KMS-11 (cell line): ENCODE data around the gene RALGAPA1.

Experiments used
- H2AFZ ChIP-seq: fragments of 200-600 bp; sonication (generic); 2 replicates; pipeline ENCODE4 v1.6.1; 2016; ENCODE audit warnings: antibody characterized with exemption, mixed run types, low read depth
- H3K27ac ChIP-seq: fragments of 200-600 bp; sonication (generic); 2 replicates; pipeline ENCODE4 v1.6.1; 2016; ENCODE audit warnings: mild to moderate bottlenecking, mixed run types
- H3K27me3 ChIP-seq: fragments of 200-600 bp; sonication (generic); 2 replicates; pipeline ENCODE4 v1.6.1; 2017; ENCODE audit warnings: mild to moderate bottlenecking, low read depth, mixed run types, moderate library complexity; ENCODE audit not compliant: insufficient read depth
- H3K36me3 ChIP-seq: fragments of 200-600 bp; sonication (generic); 2 replicates; pipeline ENCODE4 v1.6.1; 2017; ENCODE audit warnings: mild to moderate bottlenecking, mixed run types; ENCODE audit not compliant: insufficient read depth
- H3K4me1 ChIP-seq: fragments of 200-600 bp; sonication (generic); 2 replicates; pipeline ENCODE4 v1.6.1; 2016; ENCODE audit warnings: mild to moderate bottlenecking, low read depth, mixed run types; ENCODE audit not compliant: poor library complexity, severe bottlenecking
- H3K4me2 ChIP-seq: fragments of 200-600 bp; sonication (generic); 2 replicates; pipeline ENCODE4 v1.7.0; 2016; ENCODE audit warnings: mild to moderate bottlenecking, mixed run types
- H3K4me3 ChIP-seq: fragments of 200-600 bp; sonication (generic); IDR thresholded peaks from 2 replicates; pipeline ENCODE4 v1.6.1; 2017; ENCODE audit warnings: low read depth, low read length, mixed read lengths; ENCODE audit not compliant: insufficient read depth
- H3K79me2 ChIP-seq: fragments of 200-600 bp; sonication (generic); 2 replicates; pipeline ENCODE4 v1.6.1; 2016; ENCODE audit warnings: low read depth, mixed run types; ENCODE audit not compliant: insufficient read depth
- H3K9ac ChIP-seq: fragments of 200-600 bp; sonication (generic); 2 replicates; pipeline ENCODE4 v1.6.1; 2016; ENCODE audit warnings: mild to moderate bottlenecking, mixed run types
- H4K20me1 ChIP-seq: fragments of 200-600 bp; sonication (generic); 2 replicates; pipeline ENCODE4 v1.6.1; 2016; ENCODE audit warnings: mild to moderate bottlenecking, mixed run types; ENCODE audit not compliant: insufficient read depth
- CTCF ChIP-seq: fragments of 200-600 bp; sonication (generic); conservative IDR thresholded peaks from 2 replicates; pipeline ENCODE4 v1.6.1; 2017; ENCODE audit warnings: low read depth, mild to moderate bottlenecking, antibody characterized with exemption, low read length, moderate library complexity, mixed read lengths

RALGAPA1 gene

GRCh38 chr14:35695647-35696046 is 113.4 kb downstream of the RALGAPA1 start:
- Histone ChIP-seq H3K9ac (no peak overlapping the region), H3K79me2 (no peaks in the 10 kb centered on the region), H3K4me1 (no peaks in the 10 kb centered on the region), H3K27me3 (no peaks in the 10 kb centered on the region), H3K36me3 (no peaks in the 10 kb centered on the region), H3K4me2 (no peak overlapping the region), H4K20me1 (no peaks in the 10 kb centered on the region), H3K4me3 (no peak overlapping the region), H3K27ac (no peak overlapping the region), H2AFZ (no peak overlapping the region)
- no peak for TF ChIP-seq CTCF

GRCh38 chr14:35695072-35695471 is 114.0 kb downstream of the RALGAPA1 start:
- no peak for TF ChIP-seq CTCF
- no peak overlapping the region for H3K4me3 ChIP-seq
- no peaks in the 10 kb centered on the region for H3K79me2 ChIP-seq
- H3K4me1 ChIP-seq = no peaks in the 10 kb centered on the region
- no peak overlapping the region for H3K4me2 ChIP-seq
- H3K9ac ChIP-seq = no peak overlapping the region
- no peaks in the 10 kb centered on the region for H4K20me1 ChIP-seq
- H3K36me3 ChIP-seq = no peaks in the 10 kb centered on the region
- H3K27me3 ChIP-seq = no peaks in the 10 kb centered on the region
- no peak overlapping the region for H3K27ac ChIP-seq
- H2AFZ ChIP-seq = no peak overlapping the region

- H3K79me2 ChIP-seq = no peaks in the 10 kb centered on the region
- peaks cover under 1% of the 10 kb centered on the region for H3K4me1 ChIP-seq
- no peak overlapping the region for H3K27ac ChIP-seq
- no peak overlapping the region for H3K4me2 ChIP-seq
- no peaks in the 10 kb centered on the region for H3K36me3 ChIP-seq
- H3K4me3 ChIP-seq = no peak overlapping the region
- H4K20me1 ChIP-seq = no peaks in the 10 kb centered on the region
- H2AFZ ChIP-seq = no peak overlapping the region
- H3K27me3 ChIP-seq = no peaks in the 10 kb centered on the region
- H3K9ac ChIP-seq = no peak overlapping the region
- TF ChIP-seq CTCF = no peak
Observed at GRCh38 chr14:35689000-35689460, 120.1 kb downstream of the RALGAPA1 start.

- Histone ChIP-seq H3K27ac (no peak overlapping the region), H4K20me1 (no peaks in the 10 kb centered on the region), H3K79me2 (no peaks in the 10 kb centered on the region), H2AFZ (no peak overlapping the region), H3K4me2 (no peak overlapping the region), H3K27me3 (no peaks in the 10 kb centered on the region), H3K36me3 (no peaks in the 10 kb centered on the region), H3K4me1 (peaks cover 8% of the 10 kb centered on the region), H3K9ac (no peak overlapping the region), H3K4me3 (no peak overlapping the region)
- no peak for TF ChIP-seq CTCF
Observed at GRCh38 chr14:35688126-35688826, 120.8 kb downstream of the RALGAPA1 start.
